ENCODE results near the gene AXL. TPM values are rescaled to one million over a fixed set of nuclear protein-coding genes. Genes with fewer than 3 reads are reported as not detected.
"Not testable (repeated sequence)": the region's sequence is repeated elsewhere in the genome, so short reads cannot be mapped to it uniquely, and the experiment has no call there.

The AXL gene
- polyA plus RNA-seq, 3 donors, result 28.6 to 33.9 (median 32.1) TPM

- no peak for DNase-seq (ENCODE audit: low read depth in 3 of 3, low spot score in 2 of 3)
Measured at GRCh38 chr19:41206456-41206855, 12.6 kb upstream of the AXL start.

- DNase-seq (ENCODE audit: low read depth in 3 of 3, low spot score in 2 of 3), result no peak
Measured at GRCh38 chr19:41206926-41207750, 11.9 kb upstream of the AXL start.

- DNase-seq (ENCODE audit: low read depth in 3 of 3, low spot score in 2 of 3), result no peak
Measured at GRCh38 chr19:41214161-41214560, 4.9 kb upstream of the AXL start.

- no peak for DNase-seq (ENCODE audit: low read depth in 3 of 3, low spot score in 2 of 3)
Measured at GRCh38 chr19:41217741-41218140, 1.3 kb upstream of the AXL start.

GRCh38 chr19:41218249-41218614 lies 791 bp upstream of the AXL start:
- no peak for DNase-seq (ENCODE audit: low read depth in 3 of 3, low spot score in 2 of 3)

- no peak for DNase-seq (ENCODE audit: low read depth in 3 of 3, low spot score in 2 of 3)
Measured at GRCh38 chr19:41219924-41220567, 1.0 kb downstream of the AXL start.

- no peak for DNase-seq (ENCODE audit: low read depth in 3 of 3, low spot score in 2 of 3)
Measured at GRCh38 chr19:41220811-41221210, 1.8 kb downstream of the AXL start.

GRCh38 chr19:41221514-41222205 lies 2.6 kb downstream of the AXL start:
- DNase-seq (ENCODE audit: low read depth in 3 of 3, low spot score in 2 of 3), result no peak

GRCh38 chr19:41222240-41222639 lies 3.2 kb downstream of the AXL start:
- no peak for DNase-seq (ENCODE audit: low read depth in 3 of 3, low spot score in 2 of 3)

GRCh38 chr19:41223431-41224234 lies 4.6 kb downstream of the AXL start:
- no peak for DNase-seq (ENCODE audit: low read depth in 3 of 3, low spot score in 2 of 3)

GRCh38 chr19:41224632-41225031 lies 5.6 kb downstream of the AXL start:
- no peak for DNase-seq (ENCODE audit: low read depth in 3 of 3, low spot score in 2 of 3)

- DNase-seq (ENCODE audit: low read depth in 3 of 3, low spot score in 2 of 3), result peak; percentile 33 to 50 (median 49)
Measured at GRCh38 chr19:41225238-41226052, 6.4 kb downstream of the AXL start.

GRCh38 chr19:41226053-41226873 lies 7.2 kb downstream of the AXL start:
- DNase-seq (ENCODE audit: low read depth in 3 of 3, low spot score in 2 of 3), result no peak

- DNase-seq (ENCODE audit: low read depth in 3 of 3, low spot score in 2 of 3), result no peak
Measured at GRCh38 chr19:41226874-41227390, 7.9 kb downstream of the AXL start.

GRCh38 chr19:41228486-41228885 lies 9.5 kb downstream of the AXL start:
- no peak for DNase-seq (ENCODE audit: low read depth in 3 of 3, low spot score in 2 of 3)

GRCh38 chr19:41229338-41229737 lies 10.3 kb downstream of the AXL start:
- DNase-seq (ENCODE audit: low read depth in 3 of 3, low spot score in 2 of 3), result not testable (repeated sequence)

GRCh38 chr19:41230067-41230857 lies 11.2 kb downstream of the AXL start:
- no peak for DNase-seq (ENCODE audit: low read depth in 3 of 3, low spot score in 2 of 3)

- no peak for DNase-seq (ENCODE audit: low read depth in 3 of 3, low spot score in 2 of 3)
Measured at GRCh38 chr19:41232686-41233085, 13.7 kb downstream of the AXL start.
